Heart right ventricle (tissue), 16 donors: ENCODE results near the gene EFNA3. TPM values are rescaled to one million over a fixed set of nuclear protein-coding genes. Genes with fewer than 3 reads are reported as not detected.

Experiments
- ATAC-seq, 8 donors: fragments of 200-7000 bp; cut with Tn5 transposase; one replicate each; pipeline ENCODE4 v1.9.1; 2020; ENCODE audit warnings: mild to moderate bottlenecking in 8 of 8, moderate library complexity in 8 of 8, moderate number of reproducible peaks in 1 of 8
- DNase-seq, 2 donors: peaks; one replicate each; pipeline ENCODE4 v3.0.0-alpha.2; 2020
- H3K27ac ChIP-seq, 10 donors: fragments of 200-600 bp; sonication (generic) in 2 of 10; one replicate each; pipeline versions ENCODE4 v1.5.0 to v1.8.0; 2020 to 2022; ENCODE audit warnings: mild to moderate bottlenecking in 3 of 10
- H3K27me3 ChIP-seq, 7 donors: fragments of 200-600 bp; one replicate each; pipeline ENCODE4 v1.8.0; 2021 to 2022; ENCODE audit warnings: mild to moderate bottlenecking in 2 of 7
- H3K36me3 ChIP-seq, 9 donors: fragments of 200-600 bp; sonication (generic) in 1 of 9; one replicate each; pipeline versions ENCODE4 v1.5.0 to v1.8.0; 2020 to 2022; ENCODE audit warnings: mild to moderate bottlenecking in 2 of 9
- H3K4me1 ChIP-seq, 9 donors: fragments of 200-600 bp; sonication (generic) in 1 of 9; one replicate each; pipeline versions ENCODE4 v1.5.0 to v1.8.0; 2020 to 2022; ENCODE audit warnings: mild to moderate bottlenecking in 4 of 9
- H3K4me3 ChIP-seq, 10 donors: fragments of 200-600 bp; sonication (generic) in 2 of 10; one replicate each; pipeline versions ENCODE4 v1.5.0 to v1.8.0; 2020 to 2022; ENCODE audit warnings: mild to moderate bottlenecking in 7 of 10, moderate library complexity in 2 of 10
- H3K9me3 ChIP-seq, 11 donors: fragments of 200-600 bp in 10 of 11; sonication (generic) in 2 of 11; one replicate each; pipeline versions ENCODE4 v1.5.0 to v1.8.0; 2013 to 2022; ENCODE audit warnings: mild to moderate bottlenecking in 2 of 11, control low read depth in 1 of 11, moderate library complexity in 1 of 11
- CTCF ChIP-seq, 9 donors: fragments of 200-600 bp; sonication (generic) in 2 of 9; IDR thresholded peaks; one replicate each; pipeline versions ENCODE4 v1.5.0 to v1.8.0; 2021 to 2022; ENCODE audit warnings: antibody characterized with exemption in 9 of 9, mild to moderate bottlenecking in 5 of 9, moderate library complexity in 1 of 9
- WGBS, 2 donors: extraction: QIAGEN DNeasy Blood & Tissue Kit; methylation state at CpG; one replicate each; pipeline ENCODE4 v1.1.7; 2013; ENCODE audit warnings: inconsistent platforms in 1 of 2; 5-methylcytosine and 5-hydroxymethylcytosine counted together
- intact Hi-C, 10 donors: fragments of 100-400 bp; cut with DNase I; formaldehyde crosslinking; loops; one replicate each; pipeline versions ENCODE4 v1.11.1 to v1.14.2; 2022
- polyA plus RNA-seq, 2 donors: library from polyadenylated mRNA; stranded (reverse); fragments of 200-250 nt; gene quantifications; one replicate each; pipeline ENCODE4 v1.2.3, GENCODE V29; 2013
- total RNA-seq, 10 donors: library from RNA; stranded (reverse); fragmentation: NEBNext Ultra II Directional in 3 of 10; extraction: Animal tissue kit (Norgen Biotek cat#: 25700) in 3 of 10; gene quantifications; one replicate each; pipeline versions ENCODE4 v1.2.1 to v1.2.4, GENCODE V29; 2021 to 2023
- donor health status: Arrhythmogenic right ventricular cardiomyopathy.
- donor health status: ischemic (EF 13 %, LVEDD 7.1; RV severe dilation, severe dysfunction).
- donor health status: healthy with polysubstance abuse.
- donor health status: DM: no; HTN: yes; CAD: no.
- donor health status: DM: no; HTN: no; CAD: no.
- donor health status: ischemic (EF 25% LVEDD 6.9; RV normal size, moderate dysfunction).
- donor health status: ischemic (EF 25% LVEDD 5.7; RV mildly dilated, moderate dysfunction).
- donor health status: healthy.
- donor health status: DM: yes; HTN: yes; CAD: no.
- donor health status: Ischemic cardiomyopathy.
- donor health status: ischemic (EF 35%, LVEDD 5.7; RV mildly dilated, moderate dysfunction).
- donor health status: nonischemic (EF 11% LVEDD 7.7; RV severe dilation, severe dysfunction).
- donor health status: DM: yes; HTN: yes; CAD: no.
- donor health status: PGD.
- donor health status: ischemic (EF 29% LVEDD 5.4; RV normal size, mild dysfunction).
- donor health status: nonischemic (EF 23%, LVEDD 6.1; RV moderate dilation, normal function).

The EFNA3 gene
- total and polyA plus RNA-seq, 12 donors = 0.23 to 1.9 (median 0.47) TPM; not detected in 1

- ATAC-seq = peak in 3 of 8 donors; percentile 4 to 14 (median 6)
- H3K4me1 ChIP-seq = peaks cover 16 to 47% (median 33%) of the 10 kb centered on the region in 9 donors
- H3K27me3 ChIP-seq = no peaks in the 10 kb centered on the region
- H3K9me3 ChIP-seq = no peaks in the 10 kb centered on the region
- peak overlapping the region; percentile 43 to 97 (median 84) for H3K4me3 ChIP-seq
- H3K27ac ChIP-seq = peak overlapping the region in 9 of 10 donors; percentile 23 to 91 (median 76)
- intact Hi-C loops = loop anchor here in 3 of 10 donors (5.0 to 10.0 kb wide), 2 partner anchors 59 to 92 kb away; partner anchors contain the start of genes CKS1B (in 2 of the 3), SHC1 (in 2 of the 3) and ZBTB7B (in 1 of the 3)
- WGBS, 2 donors = 19 to 22% methylated on average over 10 to 14 of the region's 14 CpGs
- TF ChIP-seq CTCF (IDR thresholded peaks at IDR 0.05) = no peak
- H3K36me3 ChIP-seq = peaks cover 0 to 34% (median 11%) of the 10 kb centered on the region in 9 donors
- DNase-seq = no peak
Observed at GRCh38 chr1:155064111-155064831, 14.4 kb upstream of the EFNA3 start.

- H3K4me3 ChIP-seq = peak overlapping the region in 1 of 10 donors; percentile 85
- no peak for TF ChIP-seq CTCF (IDR thresholded peaks at IDR 0.05)
- intact Hi-C loops = loop anchor here in 4 of 10 donors (5.0 to 10.0 kb wide), 3 partner anchors 60 to 333 kb away; partner anchors contain the start of genes CKS1B (in 2 of the 4), SHC1 (in 2 of the 4) and ZBTB7B (in 1 of the 4)
- H3K4me1 ChIP-seq = peaks cover 16 to 46% (median 33%) of the 10 kb centered on the region in 9 donors
- ATAC-seq = no peak
- peaks cover 0 to 30% (median 8%) of the 10 kb centered on the region in 9 donors for H3K36me3 ChIP-seq
- H3K27me3 ChIP-seq = no peaks in the 10 kb centered on the region
- no peaks in the 10 kb centered on the region for H3K9me3 ChIP-seq
- 78 to 86% methylated on average over 5 of the region's 5 CpGs for WGBS, 2 donors
- no peak overlapping the region for H3K27ac ChIP-seq
- no peak for DNase-seq
Observed at GRCh38 chr1:155064832-155065429, 13.7 kb upstream of the EFNA3 start.

- Histone ChIP-seq H3K4me3 (no peak overlapping the region), H3K9me3 (no peaks in the 10 kb centered on the region), H3K4me1 (peaks cover 16 to 47% (median 36%) of the 10 kb centered on the region in 9 donors), H3K36me3 (peaks cover 0 to 15% (median 0%) of the 10 kb centered on the region in 9 donors), H3K27me3 (no peaks in the 10 kb centered on the region), H3K27ac (no peak overlapping the region)
- TF ChIP-seq CTCF (IDR thresholded peaks at IDR 0.05) = no peak
- WGBS, 2 donors = 90% methylated on average over 8 of the region's 8 CpGs
- ATAC-seq = no peak
- intact Hi-C loops = loop anchor here in 2 of 10 donors (5.0 to 10.0 kb wide), 2 partner anchors 62 to 334 kb away; partner anchors contain the start of gene ZBTB7B (in 1 of the 2)
- DNase-seq = no peak
Observed at GRCh38 chr1:155066777-155067176, 11.9 kb upstream of the EFNA3 start.

- no peaks in the 10 kb centered on the region for H3K9me3 ChIP-seq
- no peak overlapping the region for H3K4me3 ChIP-seq
- TF ChIP-seq CTCF (IDR thresholded peaks at IDR 0.05) = no peak
- ATAC-seq = no peak
- intact Hi-C loops = loop anchor here in 2 of 10 donors (5.0 to 10.0 kb wide), 2 partner anchors 64 to 336 kb away; partner anchors contain the start of gene ZBTB7B (in 1 of the 2)
- H3K27ac ChIP-seq = no peak overlapping the region
- 97 to 98% methylated on average over 3 of the region's 3 CpGs for WGBS, 2 donors
- DNase-seq = no peak
- H3K4me1 ChIP-seq = peaks cover 0 to 28% (median 20%) of the 10 kb centered on the region in 9 donors
- H3K36me3 ChIP-seq = peaks cover 0 to 10% (median 0%) of the 10 kb centered on the region in 9 donors
- H3K27me3 ChIP-seq = no peaks in the 10 kb centered on the region
Observed at GRCh38 chr1:155068599-155068998, 10.0 kb upstream of the EFNA3 start.
